ENCODE data around the gene CNTN5. TPM values are rescaled to one million over a fixed set of nuclear protein-coding genes. Genes with fewer than 3 reads are reported as not detected.

Gene CNTN5
- total RNA-seq, 4 donors from 2014 or later, result 0.16 TPM; not detected in 3

GRCh38 chr11:100105255-100105981 lies 1084.7 kb downstream of the CNTN5 start:
- Histone ChIP-seq H3K4me1 (no peaks in the 10 kb centered on the region), H3K9me3 (no peaks in the 10 kb centered on the region), H3K27me3 (no peaks in the 10 kb centered on the region), H3K4me3 (no peak overlapping the region), H3K36me3 (no peaks in the 10 kb centered on the region), H3K27ac (no peak overlapping the region)
- in situ Hi-C loops (cut with MboI; ENCODE audit: low sequenced_read_pairs in 4 of 4) (no loop called here), intact Hi-C loops (cut with DNase I; ENCODE audit: low total_unique reads) (no loop called here)
- TF ChIP-seq CTCF (IDR thresholded peaks at IDR 0.05 in 4 of 5, conservative IDR thresholded peaks at IDR 0.05 in 1 of 5), result no peak
- TF ChIP-seq POLR2A (IDR thresholded peaks at IDR 0.05), result no peak
- ATAC-seq (no peak), DNase-seq (no peak)

GRCh38 chr11:100105982-100106358 lies 1085.2 kb downstream of the CNTN5 start:
- Histone ChIP-seq H3K4me1 (no peaks in the 10 kb centered on the region), H3K4me3 (no peak overlapping the region), H3K36me3 (no peaks in the 10 kb centered on the region), H3K27ac (no peak overlapping the region), H3K27me3 (no peaks in the 10 kb centered on the region), H3K9me3 (no peaks in the 10 kb centered on the region)
- no peak for ATAC-seq
- TF ChIP-seq CTCF (IDR thresholded peaks at IDR 0.05 in 4 of 5, conservative IDR thresholded peaks at IDR 0.05 in 1 of 5), result no peak
- TF ChIP-seq POLR2A (IDR thresholded peaks at IDR 0.05), result no peak
- in situ Hi-C loops (cut with MboI; ENCODE audit: low sequenced_read_pairs in 4 of 4) (no loop called here), intact Hi-C loops (cut with DNase I; ENCODE audit: low total_unique reads) (no loop called here)
- no peak for DNase-seq

GRCh38 chr11:100119176-100119575 lies 1098.4 kb downstream of the CNTN5 start:
- Histone ChIP-seq H3K4me1 (no peaks in the 10 kb centered on the region), H3K4me3 (no peak overlapping the region), H3K27me3 (no peaks in the 10 kb centered on the region), H3K27ac (no peak overlapping the region), H3K36me3 (no peaks in the 10 kb centered on the region), H3K9me3 (no peaks in the 10 kb centered on the region)
- TF ChIP-seq POLR2A (IDR thresholded peaks at IDR 0.05) (no peak), CTCF (IDR thresholded peaks at IDR 0.05 in 4 of 5, conservative IDR thresholded peaks at IDR 0.05 in 1 of 5) (no peak)
- ATAC-seq (no peak), DNase-seq (no peak)
- intact Hi-C loops (cut with DNase I; ENCODE audit: low total_unique reads), result no loop called here
- in situ Hi-C loops (cut with MboI; ENCODE audit: low sequenced_read_pairs in 4 of 4), result no loop called here

GRCh38 chr11:100133114-100133513 lies 1112.4 kb downstream of the CNTN5 start:
- no peaks in the 10 kb centered on the region for H3K9me3 ChIP-seq
- no peak for TF ChIP-seq CTCF (IDR thresholded peaks at IDR 0.05 in 4 of 5, conservative IDR thresholded peaks at IDR 0.05 in 1 of 5)
- no peak for TF ChIP-seq POLR2A (IDR thresholded peaks at IDR 0.05)
- no peaks in the 10 kb centered on the region for H3K27me3 ChIP-seq
- no peaks in the 10 kb centered on the region for H3K4me1 ChIP-seq
- intact Hi-C loops (cut with DNase I; ENCODE audit: low total_unique reads), result no loop called here
- H3K36me3 ChIP-seq, result no peaks in the 10 kb centered on the region
- in situ Hi-C loops (cut with MboI; ENCODE audit: low sequenced_read_pairs in 4 of 4), result no loop called here
- no peak overlapping the region for H3K4me3 ChIP-seq
- DNase-seq (no peak), ATAC-seq (no peak)
- H3K27ac ChIP-seq, result no peak overlapping the region

GRCh38 chr11:100141201-100141600 lies 1120.5 kb downstream of the CNTN5 start:
- no peaks in the 10 kb centered on the region for H3K36me3 ChIP-seq
- H3K4me3 ChIP-seq, result no peak overlapping the region
- TF ChIP-seq POLR2A (IDR thresholded peaks at IDR 0.05) (no peak), CTCF (IDR thresholded peaks at IDR 0.05 in 4 of 5, conservative IDR thresholded peaks at IDR 0.05 in 1 of 5) (no peak)
- in situ Hi-C loops (cut with MboI; ENCODE audit: low sequenced_read_pairs in 4 of 4) (no loop called here), intact Hi-C loops (cut with DNase I; ENCODE audit: low total_unique reads) (no loop called here)
- no peaks in the 10 kb centered on the region for H3K9me3 ChIP-seq
- DNase-seq, result no peak
- no peaks in the 10 kb centered on the region for H3K4me1 ChIP-seq
- no peak overlapping the region for H3K27ac ChIP-seq
- ATAC-seq, result no peak
- no peaks in the 10 kb centered on the region for H3K27me3 ChIP-seq

All from gastrocnemius medialis (tissue), 4 donors.